ENCODE data around the gene TROAP.
"Not testable (repeated sequence)": the region's sequence is repeated elsewhere in the genome, so short reads cannot be mapped to it uniquely, and the experiment has no call there.

Gene TROAP

DNA sequence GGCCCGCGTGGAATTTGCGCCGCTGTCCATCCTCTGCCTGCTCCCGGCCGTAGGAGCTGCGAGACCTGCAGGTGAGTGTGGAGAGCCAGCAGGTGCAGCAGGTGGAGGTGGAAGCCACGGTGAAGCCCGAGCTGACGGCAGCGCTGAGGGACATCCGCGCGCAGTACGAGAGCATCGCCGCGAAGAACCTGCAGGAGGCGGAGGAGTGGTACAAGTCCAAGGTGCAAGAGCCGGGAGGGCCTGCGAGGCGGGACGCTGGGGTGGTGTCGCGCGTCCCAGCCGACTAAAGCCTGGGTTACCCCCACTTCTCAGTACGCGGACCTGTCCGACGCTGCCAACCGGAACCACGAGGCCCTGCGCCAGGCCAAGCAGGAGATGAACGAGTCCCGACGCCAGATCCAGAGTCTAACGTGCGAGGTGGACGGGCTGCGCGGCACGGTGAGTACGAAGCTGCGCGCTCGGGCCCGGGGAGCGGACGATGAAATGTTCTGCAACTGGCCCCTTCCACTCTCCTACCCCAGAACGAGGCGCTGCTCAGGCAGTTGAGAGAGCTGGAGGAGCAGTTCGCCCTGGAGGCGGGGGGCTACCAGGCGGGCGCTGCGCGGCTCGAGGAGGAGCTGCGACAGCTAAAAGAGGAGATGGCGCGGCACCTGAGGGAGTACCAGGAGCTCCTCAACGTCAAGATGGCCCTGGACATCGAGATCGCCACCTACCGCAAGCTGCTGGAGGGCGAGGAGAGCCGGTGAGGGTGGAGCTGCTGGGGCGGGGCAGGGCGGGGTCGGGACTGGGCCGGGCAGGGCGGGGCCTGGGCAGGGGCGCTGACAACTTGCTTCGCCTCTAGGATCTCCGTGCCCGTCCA is 26.0 kb upstream of the TROAP start:
- TF ChIP-seq, protein P1, sequence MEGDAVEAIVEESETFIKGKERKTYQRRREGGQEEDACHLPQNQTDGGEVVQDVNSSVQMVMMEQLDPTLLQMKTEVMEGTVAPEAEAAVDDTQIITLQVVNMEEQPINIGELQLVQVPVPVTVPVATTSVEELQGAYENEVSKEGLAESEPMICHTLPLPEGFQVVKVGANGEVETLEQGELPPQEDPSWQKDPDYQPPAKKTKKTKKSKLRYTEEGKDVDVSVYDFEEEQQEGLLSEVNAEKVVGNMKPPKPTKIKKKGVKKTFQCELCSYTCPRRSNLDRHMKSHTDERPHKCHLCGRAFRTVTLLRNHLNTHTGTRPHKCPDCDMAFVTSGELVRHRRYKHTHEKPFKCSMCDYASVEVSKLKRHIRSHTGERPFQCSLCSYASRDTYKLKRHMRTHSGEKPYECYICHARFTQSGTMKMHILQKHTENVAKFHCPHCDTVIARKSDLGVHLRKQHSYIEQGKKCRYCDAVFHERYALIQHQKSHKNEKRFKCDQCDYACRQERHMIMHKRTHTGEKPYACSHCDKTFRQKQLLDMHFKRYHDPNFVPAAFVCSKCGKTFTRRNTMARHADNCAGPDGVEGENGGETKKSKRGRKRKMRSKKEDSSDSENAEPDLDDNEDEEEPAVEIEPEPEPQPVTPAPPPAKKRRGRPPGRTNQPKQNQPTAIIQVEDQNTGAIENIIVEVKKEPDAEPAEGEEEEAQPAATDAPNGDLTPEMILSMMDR (conservative IDR thresholded peaks at IDR 0.05) = peak; percentile 45
- H3K27ac ChIP-seq = no peak overlapping the region; the same call in 1 of the 2 replicates

DNA sequence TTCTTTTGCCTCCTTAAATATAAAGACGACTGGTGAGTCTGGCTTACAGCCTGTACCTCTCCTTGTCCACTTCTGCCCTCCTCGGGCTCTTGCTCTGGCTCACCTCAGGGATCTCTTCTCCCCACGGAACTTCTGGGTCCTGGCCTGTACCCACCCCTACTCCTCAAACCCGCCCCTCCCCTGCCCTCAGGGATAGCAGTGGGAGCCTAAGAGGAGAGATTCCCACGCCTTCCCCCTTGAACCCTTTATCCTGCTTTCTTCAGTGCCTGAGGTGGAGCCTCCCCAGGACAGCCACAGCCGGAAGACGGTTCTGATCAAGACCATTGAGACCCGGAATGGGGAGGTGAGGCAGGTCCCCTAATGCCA is 25.4 kb upstream of the TROAP start:
- TF ChIP-seq, protein P1 (conservative IDR thresholded peaks at IDR 0.05) = no peak
- no peak overlapping the region; the same call in 1 of the 2 replicates for H3K27ac ChIP-seq

DNA sequence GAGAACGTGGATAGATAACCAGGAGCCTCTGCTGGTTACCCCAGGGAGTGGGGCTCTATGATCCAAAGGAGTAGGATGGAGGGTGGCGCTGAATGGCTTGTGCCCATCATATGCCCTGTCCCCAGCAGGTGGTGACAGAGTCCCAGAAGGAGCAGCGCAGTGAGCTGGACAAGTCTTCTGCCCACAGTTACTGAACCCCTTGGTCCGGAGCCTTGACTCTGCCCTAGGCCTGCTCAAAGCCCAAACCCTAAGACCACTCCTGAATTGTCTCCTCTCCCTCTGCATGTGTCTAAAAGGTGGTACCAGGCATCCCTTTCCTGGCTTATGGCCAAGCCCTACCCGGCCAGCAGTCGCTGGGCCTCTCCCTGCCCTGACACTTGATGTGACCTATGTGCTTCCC is 24.9 kb upstream of the TROAP start:
- H3K27ac ChIP-seq = no peak overlapping the region
- TF ChIP-seq, protein P1 (conservative IDR thresholded peaks at IDR 0.05) = peak; percentile 25; the same call in 1 of the 2 replicates

DNA sequence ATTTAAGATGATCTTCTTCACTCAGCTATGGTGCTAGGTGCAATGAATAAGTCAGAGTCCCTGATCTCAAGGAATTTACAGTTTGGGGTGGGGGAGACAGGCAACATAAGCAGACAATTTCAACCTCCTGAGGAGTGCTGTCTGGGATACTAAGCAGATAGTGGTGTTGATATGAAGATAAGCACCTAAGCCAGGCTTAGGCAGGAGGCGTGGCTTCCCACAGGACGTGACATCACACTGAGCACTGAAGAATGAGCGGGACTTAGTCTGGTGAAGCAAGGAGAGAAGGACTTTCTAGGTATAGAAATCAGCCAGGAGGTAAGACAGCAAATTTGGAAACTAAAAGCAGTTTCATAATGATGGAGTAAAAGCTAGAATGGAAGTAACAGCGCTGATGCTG is 21.3 kb upstream of the TROAP start:
- no peak overlapping the region for H3K27ac ChIP-seq
- TF ChIP-seq, protein P1 (conservative IDR thresholded peaks at IDR 0.05) = no peak

DNA sequence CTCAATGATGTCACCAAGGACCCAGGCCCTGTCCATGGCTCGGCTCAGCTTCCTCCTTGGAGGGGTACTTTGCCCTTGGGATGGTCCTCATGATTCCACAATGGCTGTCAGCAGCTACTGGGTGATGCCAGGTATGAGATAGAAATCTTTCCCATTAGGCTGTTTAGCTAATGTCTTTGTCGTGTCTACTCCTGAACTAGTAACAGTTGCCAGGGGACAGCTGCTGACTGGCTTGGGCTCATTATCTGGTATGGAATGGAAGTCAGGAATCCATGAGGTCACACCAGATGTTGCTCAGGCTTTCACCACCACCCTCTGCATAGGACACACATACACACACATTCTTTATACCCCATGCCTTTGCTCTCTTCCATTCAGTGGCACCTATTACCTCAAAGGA is 18.9 kb upstream of the TROAP start:
- TF ChIP-seq, protein P1 (conservative IDR thresholded peaks at IDR 0.05) = no peak
- no peak overlapping the region for H3K27ac ChIP-seq

DNA sequence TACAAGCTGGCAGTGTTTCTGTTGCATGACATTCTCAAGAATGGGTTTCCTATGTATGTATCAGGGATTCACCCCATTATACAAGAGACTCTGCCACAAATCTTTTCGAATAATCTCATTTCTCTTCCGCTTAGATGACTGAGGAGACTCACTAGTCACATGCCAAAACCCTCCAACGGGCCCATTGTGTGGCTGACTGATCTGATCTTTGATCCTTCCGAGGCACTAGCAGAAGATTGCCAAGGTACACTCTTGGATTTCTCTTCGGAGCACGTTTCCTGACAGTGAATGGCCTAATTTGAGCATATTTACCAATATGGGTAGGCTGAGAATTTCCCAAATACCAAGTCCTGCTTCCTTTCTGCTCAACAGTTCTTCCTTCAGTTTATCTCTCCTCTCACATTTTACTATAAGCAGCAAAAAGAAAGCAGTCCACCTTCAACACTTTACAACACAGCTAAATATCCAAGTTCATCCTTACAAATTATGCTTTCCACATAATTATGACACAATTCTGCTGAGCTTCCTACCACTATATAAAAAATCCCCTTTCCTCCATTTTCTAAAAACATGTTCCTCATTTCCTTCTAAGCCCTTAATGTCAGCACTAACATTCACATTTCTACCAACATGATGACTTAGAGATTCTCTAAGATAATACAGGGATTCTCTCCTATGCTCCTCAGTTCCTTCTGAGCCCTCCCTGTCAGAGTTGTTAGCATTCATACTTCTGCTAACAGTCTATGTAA is 17.1 kb upstream of the TROAP start:
- TF ChIP-seq, protein P1 (conservative IDR thresholded peaks at IDR 0.05) = no peak

DNA sequence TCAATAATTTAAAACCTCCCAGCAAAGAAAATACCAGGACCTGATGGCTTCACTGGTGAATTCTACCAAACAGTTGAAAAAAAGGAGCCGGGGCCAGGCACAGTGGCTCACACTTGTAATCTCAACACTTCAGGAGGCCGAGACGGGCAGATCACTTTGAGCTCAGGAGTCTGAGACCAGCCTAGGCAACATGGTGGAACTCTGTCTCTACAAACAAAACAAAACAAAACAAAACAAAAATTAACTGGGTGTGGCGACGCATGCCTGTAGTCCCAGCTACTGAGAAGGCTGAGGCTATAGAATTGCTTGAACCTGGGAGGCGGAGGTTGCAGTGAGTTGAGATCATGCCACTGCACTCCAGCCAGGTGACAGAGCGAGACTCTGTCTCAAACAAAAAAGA is 13.7 kb upstream of the TROAP start:
- TF ChIP-seq, protein P1 (conservative IDR thresholded peaks at IDR 0.05) = no peak
- H3K27ac ChIP-seq = no peak overlapping the region

More for the DNA sequence above, 17.1 kb upstream of the TROAP start:
- no peak overlapping the region for H3K27ac ChIP-seq

DNA sequence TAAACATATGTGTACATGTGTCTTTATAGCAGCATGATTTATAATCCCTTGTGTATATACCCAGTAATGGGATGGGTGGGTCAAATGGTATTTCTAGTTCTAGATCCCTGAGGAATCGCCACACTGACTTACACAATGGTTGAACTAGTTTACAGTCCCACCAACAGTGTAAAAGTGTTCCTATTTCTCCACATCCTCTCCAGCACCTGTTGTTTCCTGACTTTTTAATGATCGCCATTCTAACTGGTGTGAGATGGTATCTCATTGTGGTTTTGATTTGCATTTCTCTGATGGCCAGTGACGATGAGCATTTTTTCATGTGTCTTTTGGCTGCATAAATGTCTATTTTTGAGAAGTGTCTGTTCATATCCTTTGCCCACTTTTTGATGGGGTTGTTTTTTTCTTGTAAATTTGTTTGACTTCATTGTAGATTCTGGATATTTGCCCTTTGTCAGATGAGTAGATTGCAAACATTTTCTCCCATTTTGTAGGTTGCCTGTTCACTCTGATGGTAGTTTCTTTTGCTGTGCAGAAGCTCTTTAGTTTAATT is 12.5 kb upstream of the TROAP start:
- not testable (repeated sequence) for H3K27ac ChIP-seq

Measured in VCaP (cell line).